ENCODE measurements around the gene RAB37. TPM values are rescaled to one million over a fixed set of nuclear protein-coding genes. Genes with fewer than 3 reads are reported as not detected.

The RAB37 gene, protein sequence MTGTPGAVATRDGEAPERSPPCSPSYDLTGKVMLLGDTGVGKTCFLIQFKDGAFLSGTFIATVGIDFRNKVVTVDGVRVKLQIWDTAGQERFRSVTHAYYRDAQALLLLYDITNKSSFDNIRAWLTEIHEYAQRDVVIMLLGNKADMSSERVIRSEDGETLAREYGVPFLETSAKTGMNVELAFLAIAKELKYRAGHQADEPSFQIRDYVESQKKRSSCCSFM
- 2.6 TPM for total RNA-seq
- long read RNA-seq, partial matches to known transcripts, result 2 of 4 reads
- long read RNA-seq, other reads (novel, unspliced or antisense), result 0 of 4 reads

DNA sequence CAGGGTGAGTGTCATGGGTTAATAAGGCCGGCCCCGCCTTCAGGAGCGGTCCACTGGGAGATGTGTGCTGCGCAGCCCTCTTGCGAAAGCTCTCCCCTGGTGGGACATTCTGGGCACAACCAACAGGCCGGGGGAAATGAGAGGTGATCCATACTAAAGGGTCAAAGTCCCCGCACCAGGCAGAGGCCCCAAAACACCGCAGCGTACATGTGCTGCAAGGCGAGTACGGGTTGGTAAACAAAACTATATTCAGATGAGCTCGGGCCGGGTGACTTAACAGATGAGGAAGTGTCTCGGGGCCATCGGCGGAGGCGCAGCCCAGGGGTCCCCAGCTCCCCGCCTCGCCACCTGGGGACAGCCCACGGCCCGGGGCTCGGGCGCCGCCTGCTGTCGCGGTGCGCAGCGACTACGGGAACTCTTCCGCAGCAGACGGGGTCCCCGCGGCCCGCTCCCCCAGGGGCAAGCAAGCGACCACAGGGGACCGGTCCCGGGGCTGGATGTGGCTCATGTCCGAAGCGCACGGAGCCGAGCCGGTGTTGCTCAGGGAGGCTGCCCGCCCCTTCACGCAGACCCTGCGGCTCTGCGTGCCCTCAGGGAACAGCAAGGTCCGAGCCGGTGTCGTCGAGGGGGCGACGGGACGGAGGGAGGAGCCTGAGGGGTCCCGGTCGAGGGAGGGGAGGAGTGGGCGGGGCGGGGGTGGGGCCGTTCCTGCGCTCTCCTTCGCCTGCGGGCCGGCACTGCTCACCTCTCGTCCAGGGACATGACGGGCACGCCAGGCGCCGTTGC, at the start of gene RAB37:
Gene RAB37 (plus strand): TSS at position 744 of the 786 bp plus-strand sequence. CDS start 17 bp downstream, at position 761.
- ATAC-seq, result peak; percentile 80

DNA sequence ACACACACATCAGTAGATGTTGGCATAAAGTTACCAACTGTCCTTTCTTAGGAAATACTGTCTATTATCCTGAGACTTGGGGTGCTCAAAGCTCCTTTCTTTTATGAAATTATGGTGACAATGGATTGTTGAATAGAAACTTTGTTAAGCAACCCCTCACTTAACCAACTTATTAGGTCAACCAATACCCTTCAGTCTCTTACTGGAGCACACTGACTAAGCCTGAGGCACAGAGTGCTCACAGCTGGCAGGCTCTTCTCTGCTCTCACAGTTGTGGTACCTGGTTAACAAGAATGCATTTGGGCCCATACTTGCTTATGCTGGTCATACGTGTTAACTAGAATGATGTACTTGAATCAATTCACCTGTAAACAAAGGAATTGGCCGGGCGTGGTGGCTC, 49.2 kb upstream of the RAB37 start:
- ATAC-seq (no peak), DNase-seq (ENCODE audit: missing footprints) (no peak)
- intact Hi-C loops (cut with DNase I), result no loop called here

More for the DNA sequence above, at the start of gene RAB37:
- intact Hi-C loops (cut with DNase I), result loop anchor here (5.0 kb wide), 1 partner anchor 79 kb away; no protein-coding TSS in a partner anchor
- DNase-seq (ENCODE audit: missing footprints), result peak; percentile 82

DNA sequence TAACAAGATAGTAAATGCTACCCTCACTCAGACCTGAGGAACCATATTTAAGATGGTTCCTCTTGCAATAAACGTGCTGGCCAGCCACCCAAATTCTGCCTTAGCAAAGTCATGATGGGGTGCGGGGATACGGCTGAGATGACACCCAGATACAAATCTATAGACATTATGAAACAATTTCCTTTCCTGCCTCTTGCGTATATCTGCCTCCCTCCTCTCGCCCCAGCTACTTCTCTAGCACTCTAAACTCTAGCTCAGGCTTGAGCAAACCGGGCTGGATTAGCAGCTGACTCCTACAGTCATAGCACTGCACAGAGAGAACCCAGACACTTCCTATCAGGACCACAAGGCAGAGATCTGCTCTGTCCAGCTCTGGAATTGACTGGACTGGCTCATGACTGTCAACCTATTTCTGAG, 46.6 kb upstream of the RAB37 start:
- ATAC-seq (peak; percentile 71), DNase-seq (ENCODE audit: missing footprints) (no peak)
- intact Hi-C loops (cut with DNase I), result no loop called here

DNA sequence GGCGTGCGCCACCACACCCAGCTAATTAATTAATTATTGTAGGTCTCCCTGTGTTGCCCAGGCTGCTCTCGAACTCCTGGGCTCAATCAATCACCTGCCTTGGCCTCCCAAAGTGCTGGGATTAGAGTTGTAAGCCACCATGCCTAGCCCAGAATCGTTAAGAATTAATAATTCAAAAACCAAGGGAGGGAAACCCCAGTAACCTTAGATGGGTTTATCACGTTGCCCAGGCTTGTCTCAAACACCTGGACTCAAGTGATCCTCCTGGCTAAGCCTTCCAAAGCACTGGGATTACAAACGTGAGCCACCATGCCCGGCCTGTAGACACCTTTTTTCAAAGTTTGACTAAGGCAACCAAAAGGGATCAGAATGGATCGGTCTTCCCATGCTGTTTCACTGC, 45.9 kb upstream of the RAB37 start:
- intact Hi-C loops (cut with DNase I), result no loop called here
- DNase-seq (ENCODE audit: missing footprints), result no peak
- no peak for ATAC-seq

DNA sequence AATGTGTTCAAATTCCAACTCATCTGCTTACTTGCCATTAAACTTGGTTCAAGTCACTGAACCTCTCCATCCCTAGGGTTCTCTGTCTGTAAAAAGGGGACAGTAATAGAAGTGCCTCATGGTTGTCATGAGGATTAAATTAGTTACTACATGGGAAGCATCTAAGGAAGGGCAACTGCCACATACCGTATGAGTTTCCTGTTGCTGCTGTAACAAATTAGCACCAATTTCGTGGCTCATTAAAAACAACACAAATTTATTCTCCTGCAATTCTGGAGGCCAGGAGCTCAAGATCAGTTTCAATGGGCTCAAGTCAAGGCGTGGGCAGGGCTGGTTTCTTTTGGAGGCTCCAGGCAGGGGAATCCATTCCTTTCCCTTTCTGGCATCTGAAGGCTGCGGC, 43.0 kb upstream of the RAB37 start:
- no peak for DNase-seq (ENCODE audit: missing footprints)
- ATAC-seq, result no peak
- intact Hi-C loops (cut with DNase I), result no loop called here

DNA sequence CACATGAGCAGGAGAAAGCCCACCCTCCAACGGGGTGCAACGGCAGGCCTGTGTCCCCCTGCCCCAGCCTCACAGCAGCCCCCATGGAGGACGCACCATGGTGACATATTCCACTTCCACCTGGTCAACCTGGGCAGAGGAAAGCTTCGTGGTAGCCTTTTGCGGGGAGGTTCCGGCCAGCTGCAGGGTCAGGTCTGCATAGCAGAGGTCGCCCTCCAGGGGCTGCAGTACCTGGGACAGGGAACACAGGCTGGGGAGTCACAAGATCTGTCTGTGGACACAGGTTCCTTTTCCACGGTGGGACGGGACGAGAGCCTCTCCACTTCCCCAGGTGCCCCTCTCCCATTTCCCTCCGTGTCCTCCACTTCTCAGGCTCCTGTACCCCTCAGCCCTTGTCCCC, 41.4 kb upstream of the RAB37 start:
- DNase-seq (ENCODE audit: missing footprints) (no peak), ATAC-seq (no peak)
- intact Hi-C loops (cut with DNase I), result no loop called here

DNA sequence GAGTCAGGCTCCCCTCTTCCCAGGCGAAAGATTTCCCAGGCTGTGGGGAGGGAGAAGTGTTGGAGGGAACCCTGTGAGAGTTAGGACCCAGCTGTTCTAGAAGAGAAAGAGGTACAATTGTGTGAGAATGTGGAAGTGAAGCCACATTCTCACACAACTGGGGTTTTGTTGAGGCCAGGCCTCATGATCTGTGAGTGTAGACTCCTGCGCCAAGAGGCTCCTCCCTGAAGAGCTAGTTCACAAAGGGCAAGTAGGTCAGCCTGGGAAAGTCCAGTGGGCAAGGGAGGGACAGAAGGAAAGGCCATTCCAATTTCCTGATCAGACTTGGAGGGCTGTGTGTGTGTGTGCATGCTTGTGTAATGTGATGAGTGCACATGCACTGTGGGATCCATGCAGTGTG, 39.5 kb upstream of the RAB37 start:
- ATAC-seq, result no peak
- intact Hi-C loops (cut with DNase I), result no loop called here
- no peak for DNase-seq (ENCODE audit: missing footprints)

DNA sequence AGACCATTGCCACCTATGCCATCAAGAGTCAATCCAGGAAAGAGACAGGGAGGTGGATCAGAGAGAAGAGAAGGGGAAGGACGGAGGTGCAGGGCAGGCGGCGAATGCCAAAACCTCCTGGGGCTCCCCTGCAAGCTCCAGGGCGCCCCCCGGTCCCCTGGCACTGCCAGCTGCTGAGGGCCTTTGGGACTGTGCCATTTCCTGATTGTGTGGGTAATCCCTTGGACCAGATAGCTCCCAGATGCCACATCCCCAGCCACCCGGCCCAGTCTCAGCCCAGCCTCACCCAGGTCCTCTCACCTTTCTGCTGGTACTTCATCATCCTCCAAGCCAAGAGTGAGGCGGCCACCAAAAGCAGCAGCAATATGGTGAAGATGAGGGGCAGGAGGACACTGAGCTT, 39.0 kb upstream of the RAB37 start:
- intact Hi-C loops (cut with DNase I), result no loop called here
- DNase-seq (ENCODE audit: missing footprints) (no peak), ATAC-seq (no peak)

DNA sequence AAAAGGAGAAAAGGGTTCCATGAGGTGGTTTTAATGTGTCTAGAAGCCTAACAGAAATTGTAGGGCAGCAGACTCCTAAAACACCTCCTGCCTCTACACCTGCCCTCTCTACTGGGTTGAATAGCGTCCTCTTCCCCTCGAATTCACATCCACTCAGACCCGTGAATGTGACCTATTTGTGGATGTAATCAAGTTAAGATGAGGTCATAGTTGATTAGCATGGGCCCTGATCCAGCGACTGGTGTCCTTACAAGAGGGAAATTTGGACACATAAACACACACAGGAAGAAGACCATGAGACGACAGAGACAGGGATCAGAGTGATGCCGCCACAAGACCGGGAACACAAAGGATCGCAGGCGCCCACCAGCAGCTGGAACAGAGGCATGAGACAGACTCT, 37.8 kb upstream of the RAB37 start:
- DNase-seq (ENCODE audit: missing footprints), result no peak
- intact Hi-C loops (cut with DNase I), result no loop called here
- no peak for ATAC-seq

DNA sequence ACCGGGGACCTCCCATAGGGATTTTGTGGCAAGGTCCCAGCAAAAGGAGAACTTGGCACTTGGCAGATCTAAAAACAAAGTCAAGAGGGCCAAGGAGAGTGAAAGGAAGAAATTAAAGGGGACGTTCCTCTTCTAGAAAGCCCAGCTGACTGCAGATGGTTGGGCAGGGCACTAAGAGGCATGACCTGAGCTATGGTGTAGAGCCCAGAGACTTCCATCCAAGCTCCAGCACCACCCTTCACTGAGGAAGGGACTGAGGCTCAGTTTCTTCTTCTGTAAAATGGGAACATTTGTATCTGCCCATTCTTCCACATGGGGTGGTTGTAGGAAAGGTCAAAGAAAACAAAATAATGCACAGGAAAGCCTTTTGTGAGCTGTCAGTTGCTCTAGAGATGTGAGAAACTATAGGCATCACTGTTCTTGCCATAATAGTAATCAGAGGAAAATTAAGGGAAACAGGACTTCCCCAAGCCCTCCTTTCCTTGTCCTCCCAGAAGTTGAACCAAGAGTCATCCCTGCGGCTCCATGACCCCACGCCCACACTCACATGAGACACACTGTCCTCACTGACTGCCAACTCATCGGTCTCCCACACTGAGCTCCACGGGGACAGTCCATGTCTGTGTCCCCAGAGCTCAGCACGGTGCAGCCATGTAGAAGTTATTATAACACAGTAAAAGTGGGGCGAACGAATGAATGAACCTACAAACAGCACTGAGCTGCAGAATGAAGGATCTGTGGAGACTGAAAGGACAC, 34.8 kb upstream of the RAB37 start:
- intact Hi-C loops (cut with DNase I), result no loop called here
- no peak for ATAC-seq
- no peak for DNase-seq (ENCODE audit: missing footprints)

DNA sequence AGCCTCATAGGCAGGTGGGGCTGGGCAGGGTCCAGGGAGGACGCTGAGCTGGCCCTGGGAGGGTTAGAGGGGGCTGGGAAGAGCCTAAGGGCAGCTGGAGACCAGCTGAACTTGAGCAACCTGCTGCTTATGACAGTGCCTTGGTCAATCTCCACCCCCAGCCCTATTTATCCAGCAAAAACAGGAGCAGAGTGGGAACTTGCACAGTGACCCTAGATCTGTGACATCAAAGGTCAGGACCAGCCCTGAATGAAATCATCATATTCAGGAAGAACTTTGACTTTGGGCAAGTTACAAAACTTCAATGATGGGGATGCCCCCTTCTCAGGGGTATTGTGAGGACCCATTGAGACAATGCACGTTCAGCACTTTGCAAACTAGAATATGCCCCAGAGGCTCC, 33.7 kb upstream of the RAB37 start:
- ATAC-seq (no peak), DNase-seq (ENCODE audit: missing footprints) (no peak)
- intact Hi-C loops (cut with DNase I), result no loop called here

DNA sequence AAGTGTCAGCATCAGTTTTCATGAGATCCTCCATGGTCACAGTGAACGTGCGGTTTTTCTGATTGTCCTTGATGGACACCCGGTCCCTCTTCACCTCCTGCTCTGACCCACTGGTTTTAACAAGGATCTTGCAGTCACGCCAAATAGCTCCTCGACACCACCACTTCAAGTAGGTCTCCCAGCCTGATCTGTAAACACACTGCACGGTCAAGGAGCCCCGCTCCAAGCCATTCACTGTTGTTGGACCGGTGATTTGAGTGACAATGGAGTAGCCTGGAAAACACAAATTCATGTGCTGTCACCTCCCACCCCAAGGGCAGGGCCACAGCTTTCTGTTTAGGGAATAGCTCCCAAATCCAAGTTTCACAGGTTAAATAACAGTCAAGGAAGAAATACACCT, 32.5 kb upstream of the RAB37 start:
- intact Hi-C loops (cut with DNase I), result no loop called here

DNA sequence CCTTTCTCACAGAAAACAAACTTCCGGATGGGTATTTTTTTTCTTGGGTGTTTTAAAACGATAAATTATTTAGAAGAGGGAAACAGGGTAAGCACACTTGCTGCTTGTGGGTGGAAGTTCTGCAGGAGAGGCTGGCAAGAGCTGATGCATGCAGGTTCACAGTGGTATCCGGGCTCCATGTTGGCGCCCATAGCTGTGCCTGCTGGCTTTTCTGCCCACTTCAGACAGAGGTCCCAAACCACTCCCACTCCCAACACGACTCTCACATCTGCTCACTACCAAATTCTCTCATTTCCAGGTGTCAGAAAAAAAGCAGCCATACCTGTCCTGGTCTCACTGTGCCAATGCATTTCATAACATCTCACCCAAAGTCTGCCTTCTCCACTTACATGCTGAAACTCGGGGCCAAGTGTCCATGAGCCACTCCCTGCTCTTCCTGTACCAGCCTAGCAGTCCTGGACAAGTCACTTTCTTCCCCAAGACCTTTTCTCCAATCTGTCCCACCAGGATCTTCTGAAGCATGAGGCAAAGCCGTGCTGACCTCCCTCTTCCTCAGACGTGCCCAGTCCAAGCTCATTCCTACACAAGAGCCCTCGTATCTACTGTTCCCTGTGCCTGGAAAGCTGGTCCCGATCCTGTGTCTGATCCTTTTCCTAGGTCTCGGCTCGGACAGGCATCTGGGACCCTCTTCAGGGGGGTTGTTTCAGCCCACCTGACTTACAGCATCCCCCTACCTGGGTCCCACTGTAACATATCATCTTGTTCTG, 25.8 kb upstream of the RAB37 start:
- intact Hi-C loops (cut with DNase I), result no loop called here
- no peak for DNase-seq (ENCODE audit: missing footprints)
- ATAC-seq, result no peak

More for the DNA sequence above, 32.5 kb upstream of the RAB37 start:
- no peak for ATAC-seq
- no peak for DNase-seq (ENCODE audit: missing footprints)

DNA sequence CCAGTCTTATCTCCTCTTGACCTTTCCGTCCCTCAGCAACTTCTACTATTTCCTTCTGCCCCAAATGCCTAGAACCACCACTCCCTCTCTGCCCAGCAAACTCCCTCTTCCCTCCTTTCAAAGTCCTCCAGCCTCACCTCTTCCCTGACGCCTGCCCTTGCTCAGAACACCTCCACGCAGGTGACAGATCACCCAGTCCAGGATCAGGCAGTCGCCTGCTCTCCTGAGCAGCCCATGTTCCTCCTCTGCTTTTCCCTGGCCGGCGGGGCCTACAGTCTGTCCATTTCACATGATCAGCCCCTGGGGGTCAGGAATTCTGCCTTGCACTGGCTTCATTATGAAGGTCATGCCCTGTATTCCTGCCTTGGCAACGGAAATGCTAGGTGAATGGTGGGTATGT, 24.8 kb upstream of the RAB37 start:
- DNase-seq (ENCODE audit: missing footprints) (no peak), ATAC-seq (no peak)
- intact Hi-C loops (cut with DNase I), result no loop called here

DNA sequence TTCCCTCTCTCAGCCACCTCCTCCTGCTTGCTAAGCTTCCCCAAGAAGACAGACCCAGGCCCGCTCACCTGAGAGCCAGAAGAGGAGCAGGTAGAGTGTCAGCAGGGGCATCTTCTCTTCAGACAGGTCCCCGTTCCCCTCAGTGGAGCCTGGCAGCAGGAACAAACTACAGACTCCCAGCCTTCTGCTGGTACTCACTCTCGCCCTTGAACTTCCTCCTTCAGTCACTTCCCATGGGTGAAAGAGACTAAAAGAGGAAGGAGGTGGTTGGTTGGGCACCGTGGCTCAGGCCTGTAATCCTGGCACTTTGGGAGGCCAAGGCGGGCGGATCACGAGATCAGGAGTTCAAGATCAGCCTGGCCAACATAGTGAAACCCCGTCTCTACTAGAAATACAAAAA, 24.3 kb upstream of the RAB37 start, which contains the start of gene CD300LF:
Gene CD300LF (minus strand): TSS at position 168 of the 400 bp plus-strand sequence. CDS start 57 bp downstream, at position 111.
- intact Hi-C loops (cut with DNase I), result no loop called here
- peak; percentile 60 for ATAC-seq
- peak; percentile 85 for DNase-seq (ENCODE audit: missing footprints)

DNA sequence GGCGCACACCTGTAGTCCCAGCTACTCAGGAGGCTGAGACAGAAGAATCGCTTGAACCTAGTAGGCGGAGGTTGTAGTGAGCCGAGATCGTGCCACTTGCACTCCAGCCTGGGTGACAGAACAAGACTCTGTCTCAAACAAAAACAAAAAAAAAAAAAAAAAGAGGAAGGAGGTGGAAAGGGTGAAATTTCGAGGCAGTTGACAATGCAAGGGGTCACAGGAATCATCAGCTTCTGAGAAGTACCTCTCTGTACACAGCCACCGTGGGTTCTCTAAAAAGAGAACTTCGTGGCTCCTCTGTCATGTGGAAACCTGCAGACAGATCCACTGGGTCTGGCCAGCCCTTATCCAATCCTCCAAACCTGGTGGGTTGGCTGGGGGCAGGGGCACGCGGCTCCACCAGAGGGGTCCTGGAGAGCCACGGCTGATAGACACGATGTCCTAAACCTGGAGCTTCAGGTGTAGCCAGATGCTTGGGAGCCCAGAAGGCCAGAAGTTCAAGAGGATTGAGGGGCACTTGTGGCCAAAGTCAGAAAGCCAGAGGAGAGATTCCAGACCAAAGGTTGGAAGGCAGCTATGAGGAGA, 23.8 kb upstream of the RAB37 start:
- intact Hi-C loops (cut with DNase I), result no loop called here
- no peak for ATAC-seq

DNA sequence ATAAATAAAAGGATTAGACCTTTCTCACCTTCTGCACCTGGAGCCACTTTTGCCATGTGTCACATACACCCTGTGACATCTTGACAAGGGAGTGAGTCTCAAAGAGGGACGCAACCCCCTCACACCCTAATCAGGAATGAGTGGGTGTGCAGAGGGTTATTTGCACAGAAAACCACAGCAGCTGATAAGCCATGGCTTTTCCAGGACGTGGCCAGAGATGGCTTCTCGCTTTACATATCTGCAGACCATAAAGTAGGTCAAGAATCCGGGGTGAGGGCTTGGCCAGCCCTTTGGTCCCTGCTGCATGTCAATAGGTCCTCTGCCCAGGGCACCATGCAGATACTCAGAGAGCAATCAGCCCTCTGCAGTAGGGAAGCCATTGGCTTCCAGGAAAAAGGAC, 21.9 kb upstream of the RAB37 start:
- DNase-seq (ENCODE audit: missing footprints), result no peak
- intact Hi-C loops (cut with DNase I), result no loop called here
- no peak for ATAC-seq

More for the DNA sequence above, 23.8 kb upstream of the RAB37 start:
- no peak for DNase-seq (ENCODE audit: missing footprints)

DNA sequence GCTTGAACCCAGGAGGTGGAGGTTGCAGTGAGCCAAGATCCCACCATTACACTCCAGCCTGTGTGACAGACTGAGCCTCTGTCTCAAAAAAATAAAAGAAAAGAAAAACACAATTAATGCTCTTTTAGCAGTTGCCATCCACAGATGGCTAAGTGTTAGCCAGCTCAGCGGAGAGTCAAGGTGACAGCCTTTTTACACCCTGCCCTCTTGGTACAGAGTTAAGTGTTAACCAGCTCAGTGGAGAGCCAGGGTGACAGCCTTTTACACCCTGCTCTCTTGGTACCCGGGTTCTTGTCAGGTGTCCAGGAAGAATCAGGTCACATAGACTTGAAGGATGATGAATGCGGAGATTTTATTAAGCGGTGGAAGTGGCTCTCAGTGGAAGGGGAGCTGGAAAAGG, 16.6 kb upstream of the RAB37 start:
- no peak for DNase-seq (ENCODE audit: missing footprints)
- intact Hi-C loops (cut with DNase I), result no loop called here
- no peak for ATAC-seq
